Measurements from ENCODE around the gene RND3.

RND3 gene

GRCh38 chr2:150476286-150476685 is 11.2 kb downstream of the RND3 start:
- DNase-seq (ENCODE audit: low spot score), result no peak

- no peak for DNase-seq (ENCODE audit: low spot score)
Measured at GRCh38 chr2:150475479-150476250, 11.8 kb downstream of the RND3 start.

GRCh38 chr2:150474326-150475074 is 13.0 kb downstream of the RND3 start:
- no peak for DNase-seq (ENCODE audit: low spot score)

- DNase-seq (ENCODE audit: low spot score), result no peak
Measured at GRCh38 chr2:150473767-150474166, 13.7 kb downstream of the RND3 start.

GRCh38 chr2:150472511-150472899 is 15.0 kb downstream of the RND3 start:
- DNase-seq (ENCODE audit: low spot score), result peak; percentile 63

- DNase-seq (ENCODE audit: low spot score), result no peak
Measured at GRCh38 chr2:150471813-150472510, 15.5 kb downstream of the RND3 start.

- no peak for DNase-seq (ENCODE audit: low spot score)
Measured at GRCh38 chr2:150470435-150470834, 17.0 kb downstream of the RND3 start.

GRCh38 chr2:150469706-150470274 is 17.7 kb downstream of the RND3 start:
- DNase-seq (ENCODE audit: low spot score), result no peak

- DNase-seq (ENCODE audit: low spot score), result no peak
Measured at GRCh38 chr2:150468350-150468960, 19.0 kb downstream of the RND3 start.

- DNase-seq (ENCODE audit: low spot score), result no peak
Measured at GRCh38 chr2:150467621-150467963, 19.9 kb downstream of the RND3 start.

- peak; percentile 76 for DNase-seq (ENCODE audit: low spot score)
Measured at GRCh38 chr2:150466741-150467620, 20.5 kb downstream of the RND3 start.

- DNase-seq (ENCODE audit: low spot score), result no peak
Measured at GRCh38 chr2:150465703-150466569, 21.5 kb downstream of the RND3 start.

- DNase-seq (ENCODE audit: low spot score), result no peak
Measured at GRCh38 chr2:150464986-150465385, 22.5 kb downstream of the RND3 start.

GRCh38 chr2:150464270-150464669 is 23.2 kb downstream of the RND3 start:
- DNase-seq (ENCODE audit: low spot score), result no peak

- no peak for DNase-seq (ENCODE audit: low spot score)
Measured at GRCh38 chr2:150462770-150463169, 24.7 kb downstream of the RND3 start.

- DNase-seq (ENCODE audit: low spot score), result no peak
Measured at GRCh38 chr2:150459281-150459680, 28.2 kb downstream of the RND3 start.

- DNase-seq (ENCODE audit: low spot score), result no peak
Measured at GRCh38 chr2:150450765-150451164, 36.7 kb downstream of the RND3 start.

- DNase-seq (ENCODE audit: low spot score), result no peak
Measured at GRCh38 chr2:150449856-150450255, 37.6 kb downstream of the RND3 start.

GRCh38 chr2:150445398-150445797 is 42.1 kb downstream of the RND3 start:
- DNase-seq (ENCODE audit: low spot score), result no peak

GRCh38 chr2:150442484-150442883 is 45.0 kb downstream of the RND3 start:
- DNase-seq (ENCODE audit: low spot score), result no peak
